HG03354 (cell line): ENCODE results near the gene NAPG.
"Not testable (repeated sequence)": the region's sequence is repeated elsewhere in the genome, so short reads cannot be mapped to it uniquely, and the experiment has no call there.

ENCODE experiments used
- ATAC-seq: cut with Tn5 transposase; IDR thresholded peaks from one replicate; pipeline ENCODE4 v1.9.1; 2021; ENCODE audit warnings: mild to moderate bottlenecking; ENCODE audit not compliant: unreplicated experiment, poor library complexity, severe bottlenecking

Gene NAPG

GRCh38 chr18:10525697-10526560, at the start of gene NAPG:
Gene NAPG (plus strand): TSS chr18:10526027. CDS start chr18:10526103, 76 bp downstream.
- peak; percentile 81 for ATAC-seq

- ATAC-seq: no peak
Observed at GRCh38 chr18:10476338-10476791, 49.5 kb upstream of the NAPG start.

- no peak for ATAC-seq
Observed at GRCh38 chr18:10477121-10477862, 48.5 kb upstream of the NAPG start.

- no peak for ATAC-seq
Observed at GRCh38 chr18:10477863-10478260, 48.0 kb upstream of the NAPG start.

GRCh38 chr18:10481831-10482230, 44.0 kb upstream of the NAPG start:
- no peak for ATAC-seq

- peak; percentile 3 for ATAC-seq
Observed at GRCh38 chr18:10482363-10482984, 43.4 kb upstream of the NAPG start.

GRCh38 chr18:10482985-10483949, 42.6 kb upstream of the NAPG start:
- ATAC-seq: peak; percentile 78

GRCh38 chr18:10485475-10485874, 40.4 kb upstream of the NAPG start:
- no peak for ATAC-seq

GRCh38 chr18:10486362-10486761, 39.5 kb upstream of the NAPG start:
- ATAC-seq: no peak

GRCh38 chr18:10487154-10487553, 38.7 kb upstream of the NAPG start:
- ATAC-seq: no peak

- ATAC-seq: no peak
Observed at GRCh38 chr18:10488017-10488416, 37.8 kb upstream of the NAPG start.

- ATAC-seq: peak; percentile 97
Observed at GRCh38 chr18:10490401-10491165, 35.2 kb upstream of the NAPG start.

- ATAC-seq: no peak
Observed at GRCh38 chr18:10495936-10496335, 29.9 kb upstream of the NAPG start.

GRCh38 chr18:10497206-10497749, 28.5 kb upstream of the NAPG start:
- no peak for ATAC-seq

GRCh38 chr18:10499230-10499629, 26.6 kb upstream of the NAPG start:
- no peak for ATAC-seq

GRCh38 chr18:10500038-10500437, 25.8 kb upstream of the NAPG start:
- ATAC-seq: no peak

- ATAC-seq: no peak
Observed at GRCh38 chr18:10504723-10505122, 21.1 kb upstream of the NAPG start.

GRCh38 chr18:10505892-10506291, 19.9 kb upstream of the NAPG start:
- not testable (repeated sequence) for ATAC-seq
